Suprapubic skin (tissue), 4 donors: ENCODE data around the gene PKN1. TPM values are rescaled to one million over a fixed set of nuclear protein-coding genes. Genes with fewer than 3 reads are reported as not detected.

Experiments used
- DNase-seq, 2 donors: peaks; one replicate each; pipeline ENCODE4 v3.0.0-alpha.2; 2019; ENCODE audit warnings: low spot score in 2 of 2
- H3K27ac ChIP-seq: fragments of 200-600 bp; sonication (generic); one replicate; pipeline ENCODE4 v1.5.1; 2019
- H3K27me3 ChIP-seq: fragments of 200-600 bp; sonication (generic); one replicate; pipeline ENCODE4 v1.5.1; 2019
- H3K36me3 ChIP-seq: fragments of 200-600 bp; sonication (generic); one replicate; pipeline ENCODE4 v1.5.1; 2019
- H3K4me1 ChIP-seq: fragments of 200-600 bp; sonication (generic); one replicate; pipeline ENCODE4 v1.5.1; 2019
- H3K4me3 ChIP-seq: fragments of 200-600 bp; sonication (generic); one replicate; pipeline ENCODE4 v1.5.1; 2019; ENCODE audit warnings: mild to moderate bottlenecking
- H3K9me3 ChIP-seq: fragments of 200-600 bp; sonication (generic); one replicate; pipeline ENCODE4 v1.5.1; 2019
- CTCF ChIP-seq, 2 donors: fragments of 200-600 bp in 1 of 2; fragments of 450-650 bp in 1 of 2; sonication (generic) in 1 of 2; IDR thresholded peaks; one replicate each; pipeline ENCODE4 v1.5.1; 2016 to 2019; ENCODE audit warnings: antibody characterized with exemption in 2 of 2, mild to moderate bottlenecking in 1 of 2, moderate library complexity in 1 of 2
- EP300 ChIP-seq: sonication (generic); formaldehyde crosslinking; IDR thresholded peaks from one replicate; pipeline ENCODE4 v1.6.1; 2017; ENCODE audit warnings: antibody characterized with exemption
- POLR2A ChIP-seq, 2 donors: fragments of 450-650 bp; IDR thresholded peaks; one replicate each; pipeline ENCODE4 v1.6.1; 2017; ENCODE audit warnings: antibody characterized with exemption in 2 of 2, mild to moderate bottlenecking in 2 of 2, moderate library complexity in 2 of 2
- POLR2AphosphoS5 ChIP-seq, 3 donors: sonication (generic); formaldehyde crosslinking; IDR thresholded peaks; one replicate each; pipeline ENCODE4 v1.6.1; 2017; ENCODE audit warnings: antibody characterized with exemption in 3 of 3
- WGBS: methylation state at CpG from one replicate; pipeline ENCODE4 v1.1.5; 2018; 5-methylcytosine and 5-hydroxymethylcytosine counted together
- total RNA-seq, 4 donors: library from RNA; depleted of rRNA; stranded (reverse); fragments of >200 nt; gene quantifications; one replicate each; pipeline ENCODE4 v1.1.0, GENCODE V29; 2016

Gene PKN1
- total RNA-seq, 4 donors from 2014 or later, result 8.6 to 21.2 (median 14.9) TPM

GRCh38 chr19:14391156-14391821 is 41.8 kb upstream of the PKN1 start:
- 96% methylated on average over 10 of the region's 10 CpGs for WGBS

GRCh38 chr19:14393329-14393728 is 39.8 kb upstream of the PKN1 start:
- Histone ChIP-seq H3K4me3 (no peak overlapping the region), H3K9me3 (no peaks in the 10 kb centered on the region), H3K36me3 (peaks cover 25% of the 10 kb centered on the region), H3K27me3 (no peaks in the 10 kb centered on the region), H3K4me1 (no peaks in the 10 kb centered on the region), H3K27ac (no peak overlapping the region)
- DNase-seq, result no peak
- 73% methylated on average over 5 of the region's 5 CpGs for WGBS
- TF ChIP-seq POLR2A (IDR thresholded peaks at IDR 0.05) (no peak), EP300 (no peak), POLR2AphosphoS5 (IDR thresholded peaks at IDR 0.05) (no peak), CTCF (IDR thresholded peaks at IDR 0.05) (no peak)

More at GRCh38 chr19:14391156-14391821, 41.8 kb upstream of the PKN1 start:
- no peak for TF ChIP-seq CTCF (IDR thresholded peaks at IDR 0.05)
- TF ChIP-seq POLR2A (IDR thresholded peaks at IDR 0.05), result no peak
- no peak for TF ChIP-seq POLR2AphosphoS5 (IDR thresholded peaks at IDR 0.05)
- H3K9me3 ChIP-seq, result no peaks in the 10 kb centered on the region
- no peaks in the 10 kb centered on the region for H3K27me3 ChIP-seq
- H3K4me1 ChIP-seq, result no peaks in the 10 kb centered on the region
- DNase-seq, result no peak
- no peak overlapping the region for H3K4me3 ChIP-seq
- H3K36me3 ChIP-seq, result peaks cover 23% of the 10 kb centered on the region
- H3K27ac ChIP-seq, result no peak overlapping the region

DNA sequence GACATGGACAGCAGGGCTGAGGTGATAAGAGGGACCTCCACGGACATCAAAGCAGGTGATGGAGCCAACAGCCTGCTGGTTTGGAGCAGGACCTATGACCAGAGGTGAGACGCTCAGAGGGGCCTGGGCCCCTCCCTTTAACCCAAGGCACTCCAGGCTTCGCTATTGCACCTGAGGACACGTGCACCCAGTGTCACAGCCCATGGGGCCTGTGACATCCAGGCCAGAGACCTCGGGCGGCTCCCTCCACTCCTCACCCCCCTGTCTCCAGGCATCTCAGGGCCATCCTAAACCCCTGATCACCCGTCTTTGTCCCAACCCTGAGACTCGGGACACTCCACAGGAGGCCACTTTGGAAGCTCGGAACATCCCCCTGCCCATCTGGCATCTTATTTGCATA is 38.9 kb upstream of the PKN1 start:
- no peak overlapping the region for H3K4me3 ChIP-seq
- no peaks in the 10 kb centered on the region for H3K27me3 ChIP-seq
- WGBS, result 91% methylated on average over 9 of the region's 9 CpGs
- no peak overlapping the region for H3K27ac ChIP-seq
- peaks cover 25% of the 10 kb centered on the region for H3K36me3 ChIP-seq
- no peak for DNase-seq
- TF ChIP-seq EP300 (no peak), CTCF (IDR thresholded peaks at IDR 0.05) (no peak), POLR2AphosphoS5 (IDR thresholded peaks at IDR 0.05) (no peak), POLR2A (IDR thresholded peaks at IDR 0.05) (no peak)
- no peaks in the 10 kb centered on the region for H3K9me3 ChIP-seq
- H3K4me1 ChIP-seq, result no peaks in the 10 kb centered on the region

- H3K36me3 ChIP-seq, result peaks cover 25% of the 10 kb centered on the region
- 92% methylated on average over 9 of the region's 9 CpGs for WGBS
Observed at GRCh38 chr19:14395262-14395661, 37.8 kb upstream of the PKN1 start.

More at GRCh38 chr19:14395262-14395661, 37.8 kb upstream of the PKN1 start:
- no peak overlapping the region for H3K27ac ChIP-seq
- no peak for DNase-seq
- H3K4me1 ChIP-seq, result no peaks in the 10 kb centered on the region
- no peak overlapping the region for H3K4me3 ChIP-seq
- H3K9me3 ChIP-seq, result no peaks in the 10 kb centered on the region
- no peaks in the 10 kb centered on the region for H3K27me3 ChIP-seq
- TF ChIP-seq EP300 (no peak), CTCF (IDR thresholded peaks at IDR 0.05) (no peak), POLR2A (IDR thresholded peaks at IDR 0.05) (no peak), POLR2AphosphoS5 (IDR thresholded peaks at IDR 0.05) (no peak)
